MCF 10A (cell line): ENCODE data around the gene MAPKAPK5. TPM values are rescaled to one million over a fixed set of nuclear protein-coding genes. Genes with fewer than 3 reads are reported as not detected.
"Not testable (repeated sequence)": the region's sequence is repeated elsewhere in the genome, so short reads cannot be mapped to it uniquely, and the experiment has no call there.

Experiments
- BruUV-seq: library from RNA; stranded (reverse); fragments of 400-500 nt; replicated peaks from 2 replicates; lab custom pipeline; 2021; lab: Mats Ljungman, UMichigan
- CTCF ChIA-PET: fragments of 300-600 bp; sonication (Branson Sonifier 250); formaldehyde crosslinking; extraction: SDS; loops from one replicate; lab custom pipeline; 2021; ENCODE audit warnings: antibody characterized with exemption, inconsistent platforms; lab: Yijun Ruan, JAX
- POLR2A ChIA-PET: fragments of 300-600, 350-650 bp; sonication (Branson Sonifier 250); formaldehyde crosslinking; extraction: SDS; loops from one replicate; lab custom pipeline; 2020; ENCODE audit warnings: antibody characterized with exemption, inconsistent platforms; lab: Yijun Ruan, JAX
- DNase-seq: peaks from one replicate; pipeline ENCODE4 v3.0.0-alpha.2; 2018; ENCODE audit not compliant: unreplicated experiment
- H3K27ac Mint-ChIP-seq: one replicate; pipeline ENCODE4 v1.8.0; 2022; ENCODE audit warnings: mild to moderate bottlenecking, low read depth, mixed read lengths; ENCODE audit not compliant: unreplicated experiment
- H3K27me3 Mint-ChIP-seq: one replicate; pipeline ENCODE4 v1.8.0; 2022; ENCODE audit warnings: mixed read lengths; ENCODE audit not compliant: insufficient read depth, unreplicated experiment
- H3K36me3 Mint-ChIP-seq: one replicate; pipeline ENCODE4 v1.8.0; 2022; ENCODE audit warnings: mild to moderate bottlenecking, moderate library complexity, mixed read lengths; ENCODE audit not compliant: insufficient read depth, unreplicated experiment
- H3K4me1 Mint-ChIP-seq: one replicate; pipeline ENCODE4 v1.8.0; 2022; ENCODE audit warnings: mixed read lengths; ENCODE audit not compliant: insufficient read depth, unreplicated experiment
- H3K4me3 Mint-ChIP-seq: one replicate; pipeline ENCODE4 v1.8.0; 2022; ENCODE audit warnings: mild to moderate bottlenecking, moderate library complexity, mixed read lengths; ENCODE audit not compliant: unreplicated experiment
- H3K9me3 Mint-ChIP-seq: one replicate; pipeline ENCODE4 v1.8.0; 2022; ENCODE audit warnings: mixed read lengths; ENCODE audit not compliant: unreplicated experiment
- CTCF ChIP-seq: fragments of 200-600 bp; IDR thresholded peaks from one replicate; pipeline ENCODE4 v1.8.0; 2022; ENCODE audit warnings: antibody characterized with exemption, mild to moderate bottlenecking; ENCODE audit not compliant: unreplicated experiment
- intact Hi-C: fragments of 100-400 bp; cut with micrococcal nuclease; formaldehyde crosslinking; loops from 2 replicates; pipeline ENCODE4 v1.14.1; 2022
- microRNA-seq: library from miRNA; unstranded; fragments of <30 nt; microRNA quantifications from one replicate; pipeline ENCODE4 v1.2.0, GENCODE V29; 2022
- total RNA-seq: library from RNA; stranded (reverse); gene quantifications from 2 replicates; pipeline ENCODE4 v1.2.3, GENCODE V29; 2022

MAPKAPK5 gene
- total RNA-seq, 1 experiment from 2014 or later = 51.3 TPM

GRCh38 chr12:111943929-111944328 is 101.9 kb downstream of the MAPKAPK5 start:
- Mint-ChIP-seq H3K9me3 (no peaks in the 10 kb centered on the region), H3K27me3 (no peaks in the 10 kb centered on the region), H3K4me3 (no peak overlapping the region), H3K36me3 (no peaks in the 10 kb centered on the region), H3K27ac (no peak overlapping the region), H3K4me1 (peaks cover 7% of the 10 kb centered on the region)
- DNase-seq = no peak
- intact Hi-C loops = loop anchor here (10.0 kb wide), 1 partner anchor 251 kb away; no protein-coding TSS in a partner anchor
- no peak for TF ChIP-seq CTCF
- ChIA-PET CTCF (interaction anchor here (0.7 to 2.8 kb wide), 6 partner anchors 11 to 325 kb away, joined by 3 to 12 read pairs (median 3); partner anchors contain the start of genes ERP29 and TMEM116), POLR2A (interaction anchor here (0.6 to 1.2 kb wide), 5 partner anchors 41 to 730 kb away, joined by 3 to 8 read pairs (median 3); no protein-coding TSS in a partner anchor)
- no TSS peak for BruUV-seq

- intact Hi-C loops, H3K9me3 Mint-ChIP-seq, H3K27ac Mint-ChIP-seq, H3K36me3 Mint-ChIP-seq, H3K27me3 Mint-ChIP-seq, DNase-seq, BruUV-seq, H3K4me3 Mint-ChIP-seq: not testable (repeated sequence)
- POLR2A ChIA-PET = interaction anchor here (2.1 kb wide), 1 partner anchor 62 kb away, joined by 12 read pairs; the partner anchor contains the start of genes ERP29 and TMEM116
- CTCF ChIA-PET = interaction anchor here (0.6 to 0.9 kb wide), 2 partner anchors 11 to 59 kb away, joined by 3 read pairs; no protein-coding TSS in a partner anchor
- peaks cover 13% of the 10 kb centered on the region for H3K4me1 Mint-ChIP-seq
These were observed 109.1 kb downstream of the MAPKAPK5 start for GRCh38 chr12:111950961-111951676.

Small RNAs within 50 kb of the gene (microRNA-seq; reads per million reads assigned to microRNA genes)
- gene MIR6761 = not detected

Other genes starting within 250 kb of the MAPKAPK5 start
- gene ATXN2, start 242.9 kb upstream of the MAPKAPK5 start, total RNA-seq = 70.6 and 81.2 TPM in 2 replicates
- gene BRAP, start 156.3 kb upstream of the MAPKAPK5 start, total RNA-seq = 22.1 and 24.4 TPM in 2 replicates
- gene ACAD10, start 156.2 kb upstream of the MAPKAPK5 start, total RNA-seq = 25.4 and 31.0 TPM in 2 replicates
- gene ALDH2, start 75.3 kb upstream of the MAPKAPK5 start, total RNA-seq = 0.54 TPM in 1 of 2 replicates, not detected in the other
- gene TMEM116, start 170.9 kb downstream of the MAPKAPK5 start, total RNA-seq = 13.9 and 15.2 TPM in 2 replicates
- gene ERP29, start 171.2 kb downstream of the MAPKAPK5 start, total RNA-seq = 124 and 126 TPM in 2 replicates